CD14-positive monocyte (primary cell): ENCODE data around the gene PRSS50. TPM values are rescaled to one million over a fixed set of nuclear protein-coding genes. Genes with fewer than 3 reads are reported as not detected.

Source experiments
- DNase-seq, 3 donors: peaks; one replicate each; pipeline ENCODE4 v3.0.0-alpha.2; 2011 to 2022
- H2AFZ ChIP-seq: 2 replicates; pipeline ENCODE4 v1.6.0; 2012; ENCODE audit warnings: mild to moderate bottlenecking, low read depth, low read length, inconsistent platforms; ENCODE audit not compliant: insufficient read depth, poor library complexity, severe bottlenecking
- H3K27ac ChIP-seq, 2 donors: 1 replicate in 1 of 2; 2 replicates in 1 of 2; pipeline ENCODE4 v1.5.1; 2012 to 2013; ENCODE audit warnings: low read length in 2 of 2, control low read depth in 1 of 2, inconsistent platforms in 1 of 2, low read depth in 1 of 2, mild to moderate bottlenecking in 1 of 2
- H3K27me3 ChIP-seq, 2 donors: one replicate each; pipeline versions ENCODE4 v1.6.0 to v1.6.1; 2011 to 2013; ENCODE audit warnings: low read length in 2 of 2; ENCODE audit not compliant: control insufficient read depth in 2 of 2, insufficient read depth in 2 of 2
- H3K36me3 ChIP-seq, 2 donors: replicated peaks in 1 of 2; 1 replicate in 1 of 2; 2 replicates in 1 of 2; pipeline versions ENCODE4 v1.5.1 to v1.6.1; 2012 to 2013; ENCODE audit warnings: low read length in 2 of 2, control low read depth in 1 of 2, inconsistent platforms in 1 of 2, mild to moderate bottlenecking in 1 of 2; ENCODE audit not compliant: insufficient read depth in 2 of 2, control insufficient read depth in 1 of 2
- H3K4me1 ChIP-seq, 2 donors: 1 replicate in 1 of 2; 2 replicates in 1 of 2; pipeline versions ENCODE4 v1.5.1 to v1.6.1; 2012 to 2013; ENCODE audit warnings: low read length in 2 of 2, control low read depth in 1 of 2, inconsistent platforms in 1 of 2, mild to moderate bottlenecking in 1 of 2, moderate library complexity in 1 of 2; ENCODE audit not compliant: insufficient read depth in 2 of 2, control insufficient read depth in 1 of 2
- H3K4me2 ChIP-seq: replicated peaks from 2 replicates; pipeline ENCODE3; 2012; ENCODE audit warnings: low read length, moderate library complexity, mild to moderate bottlenecking; ENCODE audit not compliant: poor library complexity, severe bottlenecking; ENCODE audit errors: extremely low read depth
- H3K4me3 ChIP-seq, 3 experiments: fragments of 200-600 bp in 1 of 3; sonication (generic) in 1 of 3; replicated peaks in 1 of 3; 1 replicate in 2 of 3; 2 replicates in 1 of 3; pipeline ENCODE4 v1.5.1; 2011 to 2013; ENCODE audit warnings: low read length in 3 of 3, mild to moderate bottlenecking in 3 of 3, control low read depth in 2 of 3, low read depth in 2 of 3, inconsistent platforms in 1 of 3, moderate library complexity in 1 of 3
- H3K79me2 ChIP-seq: 2 replicates; pipeline ENCODE4 v1.6.0; 2012; ENCODE audit warnings: mild to moderate bottlenecking, control low read depth, inconsistent platforms, low read length, moderate library complexity; ENCODE audit not compliant: insufficient read depth
- H3K9ac ChIP-seq: 2 replicates; pipeline ENCODE4 v1.6.0; 2017; ENCODE audit warnings: low read length, mild to moderate bottlenecking; ENCODE audit not compliant: insufficient read depth, poor library complexity, severe bottlenecking
- H3K9me3 ChIP-seq, 2 donors: replicated peaks in 1 of 2; 1 replicate in 1 of 2; 2 replicates in 1 of 2; pipeline versions ENCODE4 v1.5.1 to v1.6.1; 2012 to 2013; ENCODE audit warnings: low read length in 2 of 2, control low read depth in 1 of 2; ENCODE audit not compliant: control insufficient read depth in 1 of 2, insufficient read depth in 1 of 2
- H4K20me1 ChIP-seq: 2 replicates; pipeline ENCODE4 v1.6.0; 2012; ENCODE audit warnings: mild to moderate bottlenecking, low read length, control low read depth, moderate library complexity; ENCODE audit not compliant: insufficient read depth
- H3K27ac Mint-ChIP-seq, 7 donors: one replicate each; pipeline ENCODE4 v1.8.0; 2020; ENCODE audit warnings: mild to moderate bottlenecking in 7 of 7, mixed read lengths in 7 of 7, moderate library complexity in 6 of 7, inconsistent platforms in 2 of 7
- H3K27me3 Mint-ChIP-seq, 3 donors: one replicate each; pipeline ENCODE4 v1.8.0; 2021 to 2022; ENCODE audit warnings: low read depth in 3 of 3, mild to moderate bottlenecking in 3 of 3, mixed read lengths in 3 of 3, moderate library complexity in 3 of 3, inconsistent platforms in 1 of 3
- H3K36me3 Mint-ChIP-seq, 2 donors: one replicate each; pipeline ENCODE4 v1.8.0; 2020; ENCODE audit warnings: mixed read lengths in 2 of 2, inconsistent platforms in 1 of 2, mild to moderate bottlenecking in 1 of 2
- H3K4me1 Mint-ChIP-seq: one replicate; pipeline ENCODE4 v1.8.0; 2020; ENCODE audit warnings: mild to moderate bottlenecking, mixed read lengths
- H3K4me3 Mint-ChIP-seq, 2 donors: one replicate each; pipeline ENCODE4 v1.8.0; 2020; ENCODE audit warnings: mild to moderate bottlenecking in 2 of 2, mixed read lengths in 2 of 2, moderate library complexity in 1 of 2
- H3K9me3 Mint-ChIP-seq, 7 donors: one replicate each; pipeline ENCODE4 v1.8.0; 2020 to 2022; ENCODE audit warnings: mixed read lengths in 7 of 7, mild to moderate bottlenecking in 6 of 7, moderate library complexity in 6 of 7, inconsistent platforms in 2 of 7
- WGBS: methylation state at CpG from one replicate; pipeline ENCODE4 v1.1.5; 2013; ENCODE audit warnings: missing lambda C conversion rate; ENCODE audit not compliant: insufficient coverage; 5-methylcytosine and 5-hydroxymethylcytosine counted together
- intact Hi-C, 2 donors: fragments of 100-400 bp; cut with micrococcal nuclease; formaldehyde crosslinking; loops; one replicate each; pipeline versions ENCODE4 v1.15.0 to v1.15.1; 2023
- polyA plus RNA-seq, 3 donors: library from polyadenylated mRNA; depleted of rRNA in 1 of 3; unstranded in 2 of 3; stranded (reverse) in 1 of 3; fragments of 300-500 nt in 2 of 3; fragments of >200 nt in 1 of 3; fragmentation: Illumina TruSeq in 2 of 3; gene quantifications; 1 replicate in 2 of 3; 2 replicates in 1 of 3; pipeline ENCODE4 v1.2.3, GENCODE V29; 2012 to 2021
- TF ChIP-seq, protein P1 (sequence below): fragments of 200-600 bp; IDR thresholded peaks from one replicate; pipeline ENCODE4 v1.8.0; 2022; ENCODE audit warnings: antibody characterized with exemption, mild to moderate bottlenecking

The PRSS50 gene
- polyA plus RNA-seq, 3 donors: not detected

DNA sequence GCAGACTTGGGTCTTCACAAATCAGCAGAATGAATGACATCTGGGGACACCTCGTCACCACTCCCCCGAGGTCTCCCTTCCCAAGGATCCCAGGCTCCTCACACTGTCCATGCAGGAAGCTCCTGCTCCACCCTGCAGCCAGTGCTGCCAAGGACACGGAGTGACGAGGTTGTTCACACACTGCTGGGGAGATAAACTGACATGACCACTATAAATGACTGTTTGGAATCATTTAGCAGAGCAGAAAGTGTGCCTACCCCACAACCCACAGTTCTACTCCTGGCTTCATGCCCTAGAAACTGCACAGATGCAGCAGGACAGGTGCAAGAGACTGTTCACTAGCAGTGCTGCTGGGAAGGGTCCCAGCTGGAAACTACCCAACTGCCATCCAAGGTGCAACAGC is 19.7 kb upstream of the PRSS50 start:
- intact Hi-C loops: no loop called here
- no peak overlapping the region for H3K4me3 Mint-ChIP-seq
- Histone ChIP-seq H3K4me2 (no peak overlapping the region), H4K20me1 (no peaks in the 10 kb centered on the region), H3K79me2 (no peaks in the 10 kb centered on the region), H3K27ac (no peak overlapping the region), H3K4me1 (no peaks in the 10 kb centered on the region), H3K36me3 (no peaks in the 10 kb centered on the region), H2AFZ (no peak overlapping the region), H3K4me3 (no peak overlapping the region), H3K27me3 (no peaks in the 10 kb centered on the region), H3K9ac (no peak overlapping the region), H3K9me3 (no peaks in the 10 kb centered on the region)
- no peaks in the 10 kb centered on the region for H3K36me3 Mint-ChIP-seq
- peaks cover 3 to 6% (median 5%) of the 10 kb centered on the region in 3 donors for H3K27me3 Mint-ChIP-seq
- no peaks in the 10 kb centered on the region for H3K4me1 Mint-ChIP-seq
- no peak for DNase-seq
- 97% methylated on average over 4 of the region's 4 CpGs for WGBS
- H3K27ac Mint-ChIP-seq: no peak overlapping the region
- peaks cover 0 to 3% (median 2%) of the 10 kb centered on the region in 7 donors for H3K9me3 Mint-ChIP-seq
- TF ChIP-seq, protein P1, sequence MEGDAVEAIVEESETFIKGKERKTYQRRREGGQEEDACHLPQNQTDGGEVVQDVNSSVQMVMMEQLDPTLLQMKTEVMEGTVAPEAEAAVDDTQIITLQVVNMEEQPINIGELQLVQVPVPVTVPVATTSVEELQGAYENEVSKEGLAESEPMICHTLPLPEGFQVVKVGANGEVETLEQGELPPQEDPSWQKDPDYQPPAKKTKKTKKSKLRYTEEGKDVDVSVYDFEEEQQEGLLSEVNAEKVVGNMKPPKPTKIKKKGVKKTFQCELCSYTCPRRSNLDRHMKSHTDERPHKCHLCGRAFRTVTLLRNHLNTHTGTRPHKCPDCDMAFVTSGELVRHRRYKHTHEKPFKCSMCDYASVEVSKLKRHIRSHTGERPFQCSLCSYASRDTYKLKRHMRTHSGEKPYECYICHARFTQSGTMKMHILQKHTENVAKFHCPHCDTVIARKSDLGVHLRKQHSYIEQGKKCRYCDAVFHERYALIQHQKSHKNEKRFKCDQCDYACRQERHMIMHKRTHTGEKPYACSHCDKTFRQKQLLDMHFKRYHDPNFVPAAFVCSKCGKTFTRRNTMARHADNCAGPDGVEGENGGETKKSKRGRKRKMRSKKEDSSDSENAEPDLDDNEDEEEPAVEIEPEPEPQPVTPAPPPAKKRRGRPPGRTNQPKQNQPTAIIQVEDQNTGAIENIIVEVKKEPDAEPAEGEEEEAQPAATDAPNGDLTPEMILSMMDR: no peak

DNA sequence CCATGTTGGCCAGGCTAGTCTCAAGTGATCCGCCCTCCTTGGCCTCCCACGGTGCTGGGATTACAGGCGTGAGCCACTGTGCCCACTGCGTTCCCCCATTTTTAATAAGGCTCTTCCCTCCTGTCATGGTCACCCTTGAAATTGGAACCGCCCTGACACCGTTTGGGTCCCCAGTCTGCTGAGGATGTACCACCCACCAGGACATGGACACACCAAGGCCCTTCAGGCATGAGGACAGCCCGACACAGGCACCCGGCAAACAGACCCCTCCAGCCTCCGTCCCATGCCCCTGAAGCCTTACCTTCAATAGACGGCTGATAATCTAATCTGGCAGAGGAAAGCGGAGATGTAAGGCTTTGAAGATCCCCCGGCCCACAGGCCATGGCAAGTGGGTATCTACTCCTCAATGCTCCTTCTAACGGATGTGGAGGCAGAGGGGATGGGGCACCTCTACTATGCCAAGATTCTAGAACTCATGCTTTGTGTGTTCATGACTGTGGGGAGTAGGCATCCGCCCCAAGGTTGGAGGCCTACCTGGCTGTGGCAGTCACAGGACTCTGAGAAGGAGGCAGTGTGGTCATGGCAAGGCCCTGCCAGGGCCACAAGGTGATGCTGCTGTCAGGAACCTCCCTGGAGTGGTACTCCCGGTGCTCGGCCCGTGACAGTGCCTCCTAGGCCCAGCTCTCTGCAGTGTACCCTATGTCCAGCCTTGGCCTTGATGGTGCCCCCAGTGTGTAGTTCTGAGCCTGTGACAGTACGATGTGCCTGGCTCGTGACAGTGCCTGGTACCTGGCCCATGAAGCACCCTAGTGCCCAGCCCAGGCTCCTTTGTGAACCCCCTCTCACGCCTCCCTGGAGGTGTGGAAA is 18.6 kb upstream of the PRSS50 start:
- DNase-seq: no peak
- Histone ChIP-seq H3K9me3 (no peaks in the 10 kb centered on the region), H4K20me1 (no peaks in the 10 kb centered on the region), H3K27ac (no peak overlapping the region), H3K4me1 (no peaks in the 10 kb centered on the region), H2AFZ (no peak overlapping the region), H3K27me3 (no peaks in the 10 kb centered on the region), H3K4me3 (no peak overlapping the region), H3K4me2 (no peak overlapping the region), H3K36me3 (no peaks in the 10 kb centered on the region), H3K79me2 (no peaks in the 10 kb centered on the region), H3K9ac (no peak overlapping the region)
- H3K36me3 Mint-ChIP-seq: no peaks in the 10 kb centered on the region
- peaks cover 3 to 8% (median 7%) of the 10 kb centered on the region in 3 donors for H3K27me3 Mint-ChIP-seq
- TF ChIP-seq, protein P1: no peak
- intact Hi-C loops: no loop called here
- 96% methylated on average over 17 of the region's 20 CpGs for WGBS
- peaks cover 0 to 3% (median under 1%) of the 10 kb centered on the region in 7 donors for H3K9me3 Mint-ChIP-seq
- no peak overlapping the region for H3K4me3 Mint-ChIP-seq
- H3K27ac Mint-ChIP-seq: no peak overlapping the region
- no peaks in the 10 kb centered on the region for H3K4me1 Mint-ChIP-seq
